CD14-positive monocyte (primary cell): ENCODE results near the gene GALNT14. TPM values are rescaled to one million over a fixed set of nuclear protein-coding genes. Genes with fewer than 3 reads are reported as not detected.

Source experiments
- DNase-seq, 3 donors: peaks; one replicate each; pipeline ENCODE4 v3.0.0-alpha.2; 2011 to 2022
- H2AFZ ChIP-seq: 2 replicates; pipeline ENCODE4 v1.6.0; 2012; ENCODE audit warnings: mild to moderate bottlenecking, low read depth, low read length, inconsistent platforms; ENCODE audit not compliant: insufficient read depth, poor library complexity, severe bottlenecking
- H3K27ac ChIP-seq, 2 donors: 1 replicate in 1 of 2; 2 replicates in 1 of 2; pipeline ENCODE4 v1.5.1; 2012 to 2013; ENCODE audit warnings: low read length in 2 of 2, control low read depth in 1 of 2, inconsistent platforms in 1 of 2, low read depth in 1 of 2, mild to moderate bottlenecking in 1 of 2
- H3K27me3 ChIP-seq, 2 donors: one replicate each; pipeline versions ENCODE4 v1.6.0 to v1.6.1; 2011 to 2013; ENCODE audit warnings: low read length in 2 of 2; ENCODE audit not compliant: control insufficient read depth in 2 of 2, insufficient read depth in 2 of 2
- H3K36me3 ChIP-seq, 2 donors: replicated peaks in 1 of 2; 1 replicate in 1 of 2; 2 replicates in 1 of 2; pipeline versions ENCODE4 v1.5.1 to v1.6.1; 2012 to 2013; ENCODE audit warnings: low read length in 2 of 2, control low read depth in 1 of 2, inconsistent platforms in 1 of 2, mild to moderate bottlenecking in 1 of 2; ENCODE audit not compliant: insufficient read depth in 2 of 2, control insufficient read depth in 1 of 2
- H3K4me1 ChIP-seq, 2 donors: 1 replicate in 1 of 2; 2 replicates in 1 of 2; pipeline versions ENCODE4 v1.5.1 to v1.6.1; 2012 to 2013; ENCODE audit warnings: low read length in 2 of 2, control low read depth in 1 of 2, inconsistent platforms in 1 of 2, mild to moderate bottlenecking in 1 of 2, moderate library complexity in 1 of 2; ENCODE audit not compliant: insufficient read depth in 2 of 2, control insufficient read depth in 1 of 2
- H3K4me2 ChIP-seq: replicated peaks from 2 replicates; pipeline ENCODE3; 2012; ENCODE audit warnings: low read length, moderate library complexity, mild to moderate bottlenecking; ENCODE audit not compliant: poor library complexity, severe bottlenecking; ENCODE audit errors: extremely low read depth
- H3K4me3 ChIP-seq, 3 experiments: fragments of 200-600 bp in 1 of 3; sonication (generic) in 1 of 3; replicated peaks in 1 of 3; 1 replicate in 2 of 3; 2 replicates in 1 of 3; pipeline ENCODE4 v1.5.1; 2011 to 2013; ENCODE audit warnings: low read length in 3 of 3, mild to moderate bottlenecking in 3 of 3, control low read depth in 2 of 3, low read depth in 2 of 3, inconsistent platforms in 1 of 3, moderate library complexity in 1 of 3
- H3K79me2 ChIP-seq: 2 replicates; pipeline ENCODE4 v1.6.0; 2012; ENCODE audit warnings: mild to moderate bottlenecking, control low read depth, inconsistent platforms, low read length, moderate library complexity; ENCODE audit not compliant: insufficient read depth
- H3K9ac ChIP-seq: 2 replicates; pipeline ENCODE4 v1.6.0; 2017; ENCODE audit warnings: low read length, mild to moderate bottlenecking; ENCODE audit not compliant: insufficient read depth, poor library complexity, severe bottlenecking
- H3K9me3 ChIP-seq, 2 donors: replicated peaks in 1 of 2; 1 replicate in 1 of 2; 2 replicates in 1 of 2; pipeline versions ENCODE4 v1.5.1 to v1.6.1; 2012 to 2013; ENCODE audit warnings: low read length in 2 of 2, control low read depth in 1 of 2; ENCODE audit not compliant: control insufficient read depth in 1 of 2, insufficient read depth in 1 of 2
- H4K20me1 ChIP-seq: 2 replicates; pipeline ENCODE4 v1.6.0; 2012; ENCODE audit warnings: mild to moderate bottlenecking, low read length, control low read depth, moderate library complexity; ENCODE audit not compliant: insufficient read depth
- H3K27ac Mint-ChIP-seq, 7 donors: one replicate each; pipeline ENCODE4 v1.8.0; 2020; ENCODE audit warnings: mild to moderate bottlenecking in 7 of 7, mixed read lengths in 7 of 7, moderate library complexity in 6 of 7, inconsistent platforms in 2 of 7
- H3K27me3 Mint-ChIP-seq, 3 donors: one replicate each; pipeline ENCODE4 v1.8.0; 2021 to 2022; ENCODE audit warnings: low read depth in 3 of 3, mild to moderate bottlenecking in 3 of 3, mixed read lengths in 3 of 3, moderate library complexity in 3 of 3, inconsistent platforms in 1 of 3
- H3K36me3 Mint-ChIP-seq, 2 donors: one replicate each; pipeline ENCODE4 v1.8.0; 2020; ENCODE audit warnings: mixed read lengths in 2 of 2, inconsistent platforms in 1 of 2, mild to moderate bottlenecking in 1 of 2
- H3K4me1 Mint-ChIP-seq: one replicate; pipeline ENCODE4 v1.8.0; 2020; ENCODE audit warnings: mild to moderate bottlenecking, mixed read lengths
- H3K4me3 Mint-ChIP-seq, 2 donors: one replicate each; pipeline ENCODE4 v1.8.0; 2020; ENCODE audit warnings: mild to moderate bottlenecking in 2 of 2, mixed read lengths in 2 of 2, moderate library complexity in 1 of 2
- H3K9me3 Mint-ChIP-seq, 7 donors: one replicate each; pipeline ENCODE4 v1.8.0; 2020 to 2022; ENCODE audit warnings: mixed read lengths in 7 of 7, mild to moderate bottlenecking in 6 of 7, moderate library complexity in 6 of 7, inconsistent platforms in 2 of 7
- CTCF ChIP-seq: fragments of 200-600 bp; IDR thresholded peaks from one replicate; pipeline ENCODE4 v1.8.0; 2022; ENCODE audit warnings: antibody characterized with exemption, mild to moderate bottlenecking
- WGBS: methylation state at CpG from one replicate; pipeline ENCODE4 v1.1.5; 2013; ENCODE audit warnings: missing lambda C conversion rate; ENCODE audit not compliant: insufficient coverage; 5-methylcytosine and 5-hydroxymethylcytosine counted together
- intact Hi-C, 2 donors: fragments of 100-400 bp; cut with micrococcal nuclease; formaldehyde crosslinking; loops; one replicate each; pipeline versions ENCODE4 v1.15.0 to v1.15.1; 2023
- polyA plus RNA-seq, 3 donors: library from polyadenylated mRNA; depleted of rRNA in 1 of 3; unstranded in 2 of 3; stranded (reverse) in 1 of 3; fragments of 300-500 nt in 2 of 3; fragments of >200 nt in 1 of 3; fragmentation: Illumina TruSeq in 2 of 3; gene quantifications; 1 replicate in 2 of 3; 2 replicates in 1 of 3; pipeline ENCODE4 v1.2.3, GENCODE V29; 2012 to 2021

GALNT14 gene
- polyA plus RNA-seq, 3 donors = 0.33 TPM; not detected in 2

- Mint-ChIP-seq H3K9me3 (no peaks in the 10 kb centered on the region), H3K27me3 (peaks cover 0 to 3% (median 0%) of the 10 kb centered on the region in 3 donors), H3K36me3 (no peaks in the 10 kb centered on the region), H3K27ac (no peak overlapping the region), H3K4me1 (no peaks in the 10 kb centered on the region), H3K4me3 (no peak overlapping the region)
- Histone ChIP-seq H3K4me2 (no peak overlapping the region), H2AFZ (no peak overlapping the region), H3K9ac (no peak overlapping the region), H3K4me1 (no peaks in the 10 kb centered on the region), H3K36me3 (no peaks in the 10 kb centered on the region), H4K20me1 (no peaks in the 10 kb centered on the region), H3K27me3 (no peaks in the 10 kb centered on the region), H3K27ac (no peak overlapping the region), H3K4me3 (no peak overlapping the region), H3K79me2 (no peaks in the 10 kb centered on the region), H3K9me3 (no peaks in the 10 kb centered on the region)
- no peak for TF ChIP-seq CTCF
- intact Hi-C loops = no loop called here
- DNase-seq = no peak
Observed at GRCh38 chr2:31113765-31114164, 24.5 kb downstream of the GALNT14 start.

GRCh38 chr2:31112544-31112943, 25.7 kb downstream of the GALNT14 start:
- H3K4me1 Mint-ChIP-seq = no peaks in the 10 kb centered on the region
- no peak overlapping the region for H3K27ac Mint-ChIP-seq
- H3K36me3 ChIP-seq = no peaks in the 10 kb centered on the region

More at GRCh38 chr2:31112544-31112943, 25.7 kb downstream of the GALNT14 start:
- peaks cover 0 to 3% (median 0%) of the 10 kb centered on the region in 3 donors for H3K27me3 Mint-ChIP-seq
- Histone ChIP-seq H3K4me3 (no peak overlapping the region), H3K9me3 (no peaks in the 10 kb centered on the region), H3K27ac (no peak overlapping the region), H2AFZ (no peak overlapping the region), H3K4me1 (no peaks in the 10 kb centered on the region), H3K27me3 (no peaks in the 10 kb centered on the region), H3K4me2 (no peak overlapping the region), H3K9ac (no peak overlapping the region), H4K20me1 (no peaks in the 10 kb centered on the region), H3K79me2 (no peaks in the 10 kb centered on the region)
- no peak overlapping the region for H3K4me3 Mint-ChIP-seq
- H3K9me3 Mint-ChIP-seq = no peaks in the 10 kb centered on the region
- no peak for TF ChIP-seq CTCF
- intact Hi-C loops = no loop called here
- 100% methylated on average over 1 of the region's 3 CpGs for WGBS
- DNase-seq = no peak
- H3K36me3 Mint-ChIP-seq = no peaks in the 10 kb centered on the region
